Fibroblast of lung (primary cell): ENCODE measurements around the gene PLEKHA6. TPM values are rescaled to one million over a fixed set of nuclear protein-coding genes. Genes with fewer than 3 reads are reported as not detected.
A peak's percentile ranks its signal among the peaks of the same experiment; 100 is the strongest.

Source experiments
- DNase-seq, 2 donors: peaks; one replicate each; pipeline versions ENCODE4 v3.0.0 to v3.0.0-alpha.2; 2010; ENCODE audit warnings: low read depth in 2 of 2
- H2AFZ ChIP-seq: 2 replicates; pipeline ENCODE4 v1.5.1; 2012; ENCODE audit warnings: low read length, control low read depth, inconsistent platforms
- H3K27ac ChIP-seq: 2 replicates; pipeline ENCODE4 v1.5.1; 2011; ENCODE audit warnings: low read length, control low read depth; ENCODE audit not compliant: insufficient read depth
- H3K27me3 ChIP-seq: 2 replicates; pipeline ENCODE4 v1.5.1; 2011; ENCODE audit warnings: mild to moderate bottlenecking, low read length; ENCODE audit not compliant: control insufficient read depth, insufficient read depth
- H3K36me3 ChIP-seq: 2 replicates; pipeline ENCODE4 v1.5.1; 2011; ENCODE audit warnings: low read length; ENCODE audit not compliant: control insufficient read depth, insufficient read depth
- H3K4me1 ChIP-seq: 2 replicates; pipeline ENCODE4 v1.5.1; 2011; ENCODE audit warnings: low read length; ENCODE audit not compliant: control insufficient read depth, insufficient read depth; ENCODE audit errors: extremely low read depth
- H3K4me2 ChIP-seq: 2 replicates; pipeline ENCODE4 v1.5.1; 2011; ENCODE audit warnings: low read length, control low read depth; ENCODE audit not compliant: insufficient read depth; ENCODE audit errors: extremely low read depth
- H3K4me3 ChIP-seq, 4 experiments: fragments of 200-600 bp in 1 of 4; sonication (generic) in 1 of 4; replicated peaks in 1 of 4; 2 replicates each; pipeline ENCODE4 v1.5.1; 2011 to 2016; ENCODE audit warnings: low read length in 4 of 4, low read depth in 3 of 4, mild to moderate bottlenecking in 3 of 4, control low read depth in 2 of 4, inconsistent platforms in 1 of 4, mixed read lengths in 1 of 4; ENCODE audit not compliant: insufficient read depth in 1 of 4; ENCODE audit errors: control extremely low read depth in 1 of 4
- H3K79me2 ChIP-seq: 2 replicates; pipeline ENCODE4 v1.5.1; 2012; ENCODE audit warnings: mild to moderate bottlenecking, low read length, inconsistent platforms; ENCODE audit not compliant: control insufficient read depth, insufficient read depth
- H3K9ac ChIP-seq: 2 replicates; pipeline ENCODE4 v1.5.1; 2011; ENCODE audit warnings: mild to moderate bottlenecking, low read length, control low read depth; ENCODE audit not compliant: insufficient read depth
- H3K9me3 ChIP-seq: 2 replicates; pipeline ENCODE4 v1.5.1; 2012; ENCODE audit warnings: low read depth, low read length; ENCODE audit not compliant: control insufficient read depth, insufficient read depth
- H4K20me1 ChIP-seq: 2 replicates; pipeline ENCODE4 v1.5.1; 2011; ENCODE audit warnings: low read length; ENCODE audit not compliant: control insufficient read depth, insufficient read depth; ENCODE audit errors: extremely low read depth
- EZH2 ChIP-seq: IDR thresholded peaks from 2 replicates; pipeline ENCODE4 v1.5.1; 2012; ENCODE audit warnings: low read length, control low read depth, mild to moderate bottlenecking; ENCODE audit errors: missing control alignments
- polyA plus RNA-seq, 2 donors: library from polyadenylated mRNA; depleted of rRNA in 1 of 2; stranded (reverse) in 1 of 2; unstranded in 1 of 2; fragments of >200 nt; gene quantifications; 2 replicates each; pipeline ENCODE4 v1.2.1, GENCODE V29; 2011 to 2012; ENCODE audit warnings: missing spikeins in 1 of 2
- total RNA-seq: library from RNA; depleted of rRNA; stranded (reverse); fragments of >200 nt; gene quantifications from 2 replicates; pipeline ENCODE4 v1.2.1, GENCODE V29; 2014
- TF ChIP-seq, protein P1 (sequence below), 2 donors: IDR thresholded peaks in 1 of 2; conservative IDR thresholded peaks in 1 of 2; 1 replicate in 1 of 2; 2 replicates in 1 of 2; pipeline ENCODE4 v1.5.1; 2011 to 2012; ENCODE audit warnings: low read length in 2 of 2, control low read depth in 1 of 2, inconsistent platforms in 1 of 2, low read depth in 1 of 2, mild to moderate bottlenecking in 1 of 2

Gene PLEKHA6
- total and polyA plus RNA-seq, 2 donors (not counting 1 experiment from before 2014, with no cell fraction given) = 3.8 to 4.3 TPM

DNA sequence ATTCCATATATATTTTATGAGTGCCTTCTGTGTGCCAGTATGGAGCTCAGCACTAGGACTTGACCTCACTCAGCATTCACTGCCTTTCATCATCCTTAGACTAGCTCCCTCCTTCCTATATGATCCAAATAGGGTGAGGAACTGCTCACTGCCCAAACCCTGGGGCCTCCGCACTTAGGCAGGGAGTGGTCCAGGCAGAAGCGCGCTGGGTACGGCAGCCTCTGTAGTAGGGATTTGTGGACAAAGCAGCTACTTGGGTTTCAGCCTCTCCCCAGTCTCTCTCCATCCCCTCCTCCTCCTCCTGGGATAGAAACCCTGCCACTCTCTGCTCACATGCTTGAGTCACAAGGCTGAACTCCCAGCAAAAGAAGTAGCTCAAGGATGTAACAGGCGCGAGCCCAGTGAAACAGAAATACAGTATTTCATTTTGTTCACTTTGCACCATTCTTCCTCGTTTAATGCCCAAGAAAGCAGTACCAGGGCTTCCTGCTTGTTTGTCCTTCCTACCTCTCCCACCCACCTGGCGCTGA, 32.9 kb downstream of the PLEKHA6 start:
- H3K79me2 ChIP-seq = no peaks in the 10 kb centered on the region
- H3K27ac ChIP-seq = no peak overlapping the region
- peaks cover 17% of the 10 kb centered on the region for H3K4me1 ChIP-seq
- no peak overlapping the region for H2AFZ ChIP-seq
- H3K36me3 ChIP-seq = no peaks in the 10 kb centered on the region
- H3K4me3 ChIP-seq = no peak overlapping the region
- H3K4me2 ChIP-seq = no peak overlapping the region
- no peak overlapping the region for H3K9ac ChIP-seq
- no peaks in the 10 kb centered on the region for H4K20me1 ChIP-seq
- no peak for TF ChIP-seq EZH2
- TF ChIP-seq, protein P1, sequence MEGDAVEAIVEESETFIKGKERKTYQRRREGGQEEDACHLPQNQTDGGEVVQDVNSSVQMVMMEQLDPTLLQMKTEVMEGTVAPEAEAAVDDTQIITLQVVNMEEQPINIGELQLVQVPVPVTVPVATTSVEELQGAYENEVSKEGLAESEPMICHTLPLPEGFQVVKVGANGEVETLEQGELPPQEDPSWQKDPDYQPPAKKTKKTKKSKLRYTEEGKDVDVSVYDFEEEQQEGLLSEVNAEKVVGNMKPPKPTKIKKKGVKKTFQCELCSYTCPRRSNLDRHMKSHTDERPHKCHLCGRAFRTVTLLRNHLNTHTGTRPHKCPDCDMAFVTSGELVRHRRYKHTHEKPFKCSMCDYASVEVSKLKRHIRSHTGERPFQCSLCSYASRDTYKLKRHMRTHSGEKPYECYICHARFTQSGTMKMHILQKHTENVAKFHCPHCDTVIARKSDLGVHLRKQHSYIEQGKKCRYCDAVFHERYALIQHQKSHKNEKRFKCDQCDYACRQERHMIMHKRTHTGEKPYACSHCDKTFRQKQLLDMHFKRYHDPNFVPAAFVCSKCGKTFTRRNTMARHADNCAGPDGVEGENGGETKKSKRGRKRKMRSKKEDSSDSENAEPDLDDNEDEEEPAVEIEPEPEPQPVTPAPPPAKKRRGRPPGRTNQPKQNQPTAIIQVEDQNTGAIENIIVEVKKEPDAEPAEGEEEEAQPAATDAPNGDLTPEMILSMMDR (conservative IDR thresholded peaks at IDR 0.05 in 1 of 2, IDR thresholded peaks at IDR 0.05 in 1 of 2; ENCODE audit: low read depth in 1 of 2, low read length in 2 of 2) = no peak
- no peaks in the 10 kb centered on the region for H3K9me3 ChIP-seq
- H3K27me3 ChIP-seq = no peaks in the 10 kb centered on the region
- no peak for DNase-seq

GRCh38 chr1:204325944-204326343, 33.8 kb downstream of the PLEKHA6 start:
- TF ChIP-seq, protein P1 (conservative IDR thresholded peaks at IDR 0.05 in 1 of 2, IDR thresholded peaks at IDR 0.05 in 1 of 2; ENCODE audit: low read depth in 1 of 2, low read length in 2 of 2) = no peak
- TF ChIP-seq EZH2 = no peak

GRCh38 chr1:204323887-204324286, 35.8 kb downstream of the PLEKHA6 start:
- Histone ChIP-seq H3K4me3 (no peak overlapping the region), H3K27ac (no peak overlapping the region), H3K4me1 (peaks cover 41% of the 10 kb centered on the region), H3K4me2 (peak overlapping the region; percentile 55), H4K20me1 (no peaks in the 10 kb centered on the region), H3K79me2 (no peaks in the 10 kb centered on the region), H3K9ac (no peak overlapping the region), H3K9me3 (no peaks in the 10 kb centered on the region), H3K36me3 (no peaks in the 10 kb centered on the region), H2AFZ (no peak overlapping the region), H3K27me3 (no peaks in the 10 kb centered on the region)
- TF ChIP-seq, protein P1 (conservative IDR thresholded peaks at IDR 0.05 in 1 of 2, IDR thresholded peaks at IDR 0.05 in 1 of 2; ENCODE audit: low read depth in 1 of 2, low read length in 2 of 2) = no peak
- no peak for TF ChIP-seq EZH2
- peak; percentile 58 to 77 for DNase-seq

More at GRCh38 chr1:204325944-204326343, 33.8 kb downstream of the PLEKHA6 start:
- peaks cover 24% of the 10 kb centered on the region for H3K4me1 ChIP-seq
- H3K4me2 ChIP-seq = no peak overlapping the region
- no peak overlapping the region for H2AFZ ChIP-seq
- H3K27ac ChIP-seq = no peak overlapping the region
- no peak overlapping the region for H3K9ac ChIP-seq
- no peaks in the 10 kb centered on the region for H3K79me2 ChIP-seq
- DNase-seq = no peak
- H3K9me3 ChIP-seq = no peaks in the 10 kb centered on the region
- no peaks in the 10 kb centered on the region for H4K20me1 ChIP-seq
- H3K4me3 ChIP-seq = no peak overlapping the region
- H3K27me3 ChIP-seq = no peaks in the 10 kb centered on the region
- no peaks in the 10 kb centered on the region for H3K36me3 ChIP-seq
